PFSK-1 (cell line): Measurements from ENCODE around the gene HECTD1.

Experiments used
- FOXP2 ChIP-seq: optimal IDR thresholded peaks from 2 replicates; pipeline ENCODE3; 2011; ENCODE audit warnings: borderline replicate concordance, control low read depth, inconsistent platforms; ENCODE audit not compliant: insufficient read depth; ENCODE audit errors: extremely low read length, extremely low read depth
- POLR2AphosphoS5 ChIP-seq: IDR thresholded peaks from 2 replicates; pipeline ENCODE4 v1.6.1; 2012; ENCODE audit warnings: low read depth, mild to moderate bottlenecking, control low read depth, low read length, moderate library complexity
- SIN3A ChIP-seq: IDR thresholded peaks from 2 replicates; pipeline ENCODE4 v1.6.1; 2012; ENCODE audit warnings: mild to moderate bottlenecking, low read length, moderate library complexity, borderline replicate concordance; ENCODE audit not compliant: insufficient read depth
- TAF1 ChIP-seq: IDR thresholded peaks from 2 replicates; pipeline ENCODE4 v1.6.1; 2012; ENCODE audit warnings: low read length, control low read depth, borderline replicate concordance; ENCODE audit not compliant: insufficient read depth
- TF ChIP-seq, protein P1 (sequence below), 2 experiments: IDR thresholded peaks; 2 replicates each; pipeline versions ENCODE4 v1.6.1 to v1.8.0; 2011 to 2012; ENCODE audit warnings: low read depth in 2 of 2, low read length in 2 of 2, control low read depth in 1 of 2, inconsistent platforms in 1 of 2, mild to moderate bottlenecking in 1 of 2, moderate library complexity in 1 of 2; ENCODE audit not compliant: insufficient read depth in 1 of 2

The HECTD1 gene

DNA sequence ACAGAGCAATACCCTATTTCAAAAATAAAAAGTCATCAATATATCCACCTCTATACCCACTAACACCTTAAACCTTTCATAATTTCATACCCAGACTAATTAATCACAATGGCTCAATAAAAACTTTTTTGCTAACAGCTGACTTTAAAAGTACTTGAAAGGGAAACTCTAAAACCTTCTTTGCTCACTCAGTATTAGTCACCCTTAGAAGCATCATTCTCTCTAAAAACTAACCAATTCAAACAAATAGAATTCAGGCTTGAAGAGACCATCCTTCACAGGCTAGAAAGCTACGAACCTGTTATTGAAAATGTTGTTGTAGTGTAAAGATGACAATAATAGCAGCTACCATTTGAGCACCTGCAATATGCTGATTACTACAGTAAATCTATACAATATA lies 37.2 kb downstream of the HECTD1 start:
- TF ChIP-seq TAF1 (no peak), SIN3A (no peak), POLR2AphosphoS5 (no peak), FOXP2 (no peak)
- TF ChIP-seq, protein P1, sequence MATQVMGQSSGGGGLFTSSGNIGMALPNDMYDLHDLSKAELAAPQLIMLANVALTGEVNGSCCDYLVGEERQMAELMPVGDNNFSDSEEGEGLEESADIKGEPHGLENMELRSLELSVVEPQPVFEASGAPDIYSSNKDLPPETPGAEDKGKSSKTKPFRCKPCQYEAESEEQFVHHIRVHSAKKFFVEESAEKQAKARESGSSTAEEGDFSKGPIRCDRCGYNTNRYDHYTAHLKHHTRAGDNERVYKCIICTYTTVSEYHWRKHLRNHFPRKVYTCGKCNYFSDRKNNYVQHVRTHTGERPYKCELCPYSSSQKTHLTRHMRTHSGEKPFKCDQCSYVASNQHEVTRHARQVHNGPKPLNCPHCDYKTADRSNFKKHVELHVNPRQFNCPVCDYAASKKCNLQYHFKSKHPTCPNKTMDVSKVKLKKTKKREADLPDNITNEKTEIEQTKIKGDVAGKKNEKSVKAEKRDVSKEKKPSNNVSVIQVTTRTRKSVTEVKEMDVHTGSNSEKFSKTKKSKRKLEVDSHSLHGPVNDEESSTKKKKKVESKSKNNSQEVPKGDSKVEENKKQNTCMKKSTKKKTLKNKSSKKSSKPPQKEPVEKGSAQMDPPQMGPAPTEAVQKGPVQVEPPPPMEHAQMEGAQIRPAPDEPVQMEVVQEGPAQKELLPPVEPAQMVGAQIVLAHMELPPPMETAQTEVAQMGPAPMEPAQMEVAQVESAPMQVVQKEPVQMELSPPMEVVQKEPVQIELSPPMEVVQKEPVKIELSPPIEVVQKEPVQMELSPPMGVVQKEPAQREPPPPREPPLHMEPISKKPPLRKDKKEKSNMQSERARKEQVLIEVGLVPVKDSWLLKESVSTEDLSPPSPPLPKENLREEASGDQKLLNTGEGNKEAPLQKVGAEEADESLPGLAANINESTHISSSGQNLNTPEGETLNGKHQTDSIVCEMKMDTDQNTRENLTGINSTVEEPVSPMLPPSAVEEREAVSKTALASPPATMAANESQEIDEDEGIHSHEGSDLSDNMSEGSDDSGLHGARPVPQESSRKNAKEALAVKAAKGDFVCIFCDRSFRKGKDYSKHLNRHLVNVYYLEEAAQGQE (IDR thresholded peaks at IDR 0.05; ENCODE audit: insufficient read depth in 1 of 2, low read depth in 2 of 2, low read length in 2 of 2): no peak

- no peak for TF ChIP-seq FOXP2
- no peak for TF ChIP-seq SIN3A
- TF ChIP-seq TAF1: no peak
These were observed 37.7 kb downstream of the HECTD1 start for GRCh38 chr14:31169877-31170276.

DNA sequence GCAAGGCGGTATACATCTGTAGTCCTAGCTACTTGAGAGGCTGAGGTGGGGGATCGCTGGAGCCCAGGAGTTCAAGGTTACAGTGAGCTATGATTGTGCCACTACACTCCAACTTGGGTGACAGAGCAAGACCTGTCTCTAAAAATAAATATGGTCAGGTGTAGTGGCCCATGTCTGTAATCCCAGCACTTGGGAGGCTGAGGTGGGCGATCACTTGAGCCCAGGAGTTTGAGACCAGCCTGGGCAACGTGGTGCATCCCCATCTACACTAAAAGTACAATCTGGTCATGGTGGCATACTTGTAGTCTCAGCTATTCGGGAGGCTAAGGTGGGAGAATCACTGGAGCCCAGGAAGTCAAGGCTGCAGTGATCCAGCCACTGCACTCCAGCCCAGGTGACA lies 40.6 kb downstream of the HECTD1 start:
- TF ChIP-seq POLR2AphosphoS5: no peak
- TF ChIP-seq, protein P1 (IDR thresholded peaks at IDR 0.05; ENCODE audit: insufficient read depth in 1 of 2, low read depth in 2 of 2, low read length in 2 of 2): no peak
- no peak for TF ChIP-seq TAF1
- TF ChIP-seq FOXP2: no peak
- TF ChIP-seq SIN3A: no peak

- TF ChIP-seq, protein P1 (IDR thresholded peaks at IDR 0.05; ENCODE audit: insufficient read depth in 1 of 2, low read depth in 2 of 2, low read length in 2 of 2): no peak
- TF ChIP-seq SIN3A (no peak), TAF1 (no peak), FOXP2 (no peak), POLR2AphosphoS5 (no peak)
These were observed 41.4 kb downstream of the HECTD1 start for GRCh38 chr14:31166271-31166561.

DNA sequence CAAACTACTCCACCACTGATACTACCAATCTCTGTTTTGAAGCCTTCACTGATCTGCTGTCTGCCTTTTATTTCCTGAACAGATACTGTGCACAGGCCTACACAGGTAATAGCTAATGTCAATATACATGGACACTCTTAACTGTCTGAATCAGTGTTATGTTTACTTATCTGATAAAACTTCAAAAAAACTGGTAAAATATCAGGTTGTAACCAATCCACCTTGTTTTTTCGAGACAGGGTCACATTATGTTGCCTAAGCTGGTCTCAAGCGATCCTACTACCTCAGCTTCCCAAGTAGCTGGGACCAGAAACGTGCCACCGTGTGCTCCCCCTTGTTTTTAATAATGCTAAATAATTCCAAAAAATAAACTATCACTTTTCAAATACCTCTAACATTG lies 43.5 kb downstream of the HECTD1 start:
- no peak for TF ChIP-seq SIN3A
- no peak for TF ChIP-seq FOXP2
- TF ChIP-seq, protein P1 (IDR thresholded peaks at IDR 0.05; ENCODE audit: insufficient read depth in 1 of 2, low read depth in 2 of 2, low read length in 2 of 2): no peak
- no peak for TF ChIP-seq POLR2AphosphoS5
- no peak for TF ChIP-seq TAF1
